RWPE1 (cell line): ENCODE data around the gene FOXP1.

ENCODE experiments used
- CTCF ChIA-PET: fragments of 350-600 bp; sonication (Branson Sonifier 250); formaldehyde crosslinking; extraction: SDS; loops from one replicate; lab custom pipeline; 2021; lab: Yijun Ruan, JAX
- POLR2A ChIA-PET: fragments of 400-600 bp; formaldehyde crosslinking; extraction: SDS; loops from one replicate; lab custom pipeline; 2020; ENCODE audit warnings: antibody characterized with exemption; ENCODE audit not compliant: low non-redundant PET; lab: Yijun Ruan, JAX
- DNase-seq: peaks from one replicate; pipeline ENCODE4 v3.0.0; 2012; ENCODE audit warnings: low spot score
- H3K27ac ChIP-seq: fragments of 450-650 bp; 2 replicates; pipeline ENCODE4 v1.5.1; 2017
- CTCF ChIP-seq: fragments of 450-650 bp; conservative IDR thresholded peaks from 2 replicates; pipeline ENCODE4 v1.5.1; 2017; ENCODE audit warnings: low read depth, mild to moderate bottlenecking

Gene FOXP1

DNA sequence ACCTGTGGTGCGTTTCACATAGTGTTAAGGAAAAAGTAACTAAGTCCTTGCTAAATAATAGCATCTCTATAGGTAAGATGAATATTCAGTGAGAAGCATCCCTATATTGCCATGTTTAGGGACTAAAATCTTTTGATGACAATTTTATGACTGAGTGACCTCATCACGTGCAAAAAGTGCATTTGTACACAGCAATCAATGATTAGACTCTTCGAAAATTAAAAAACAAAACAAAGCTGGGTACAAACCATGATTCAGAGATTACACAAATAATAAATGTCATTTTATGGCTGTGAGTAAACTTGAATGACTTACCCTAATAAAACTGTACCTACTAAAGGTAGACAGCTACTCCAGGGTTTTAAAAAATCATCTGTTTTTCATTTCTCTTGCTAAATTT, 505.3 kb downstream of the FOXP1 start:
- POLR2A ChIA-PET = no interaction called here
- TF ChIP-seq CTCF = no peak
- no peak overlapping the region for H3K27ac ChIP-seq
- no peak for DNase-seq
- CTCF ChIA-PET = interaction anchor here (0.6 kb wide), 1 partner anchor 704 kb away, joined by 3 read pairs; no protein-coding TSS in a partner anchor

GRCh38 chr3:71077070-71077469, 506.5 kb downstream of the FOXP1 start:
- H3K27ac ChIP-seq = no peak overlapping the region
- CTCF ChIA-PET = no interaction called here

GRCh38 chr3:71076361-71077002, 507.0 kb downstream of the FOXP1 start:
- no peak for TF ChIP-seq CTCF
- no peak overlapping the region for H3K27ac ChIP-seq
- ChIA-PET POLR2A (no interaction called here), CTCF (no interaction called here)
- DNase-seq = no peak

More at GRCh38 chr3:71077070-71077469, 506.5 kb downstream of the FOXP1 start:
- no peak for TF ChIP-seq CTCF
- POLR2A ChIA-PET = no interaction called here
- DNase-seq = no peak

DNA sequence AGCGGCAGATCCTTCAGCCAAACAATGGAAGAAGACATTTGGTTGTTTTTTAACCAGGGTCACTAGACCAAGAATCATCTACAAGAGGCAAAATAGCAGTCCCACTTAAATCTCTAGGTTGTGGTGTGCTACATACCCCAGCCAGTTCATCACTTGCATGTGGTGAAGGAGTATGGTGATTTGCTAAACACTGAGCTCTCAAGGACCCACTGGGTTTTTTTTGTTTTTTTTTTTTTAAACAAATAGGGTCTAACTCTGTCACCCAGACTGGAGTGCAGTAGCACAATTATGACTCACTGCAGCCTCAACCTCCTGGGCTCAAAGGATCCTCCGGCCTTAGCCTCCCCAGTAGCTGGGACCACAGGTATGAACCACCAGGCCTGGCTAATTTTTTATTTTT, 508.0 kb downstream of the FOXP1 start:
- POLR2A ChIA-PET = no interaction called here
- CTCF ChIA-PET = no interaction called here
- TF ChIP-seq CTCF = no peak

GRCh38 chr3:71074423-71074822, 509.1 kb downstream of the FOXP1 start:
- no peak overlapping the region for H3K27ac ChIP-seq
- no peak for DNase-seq
- TF ChIP-seq CTCF = no peak
- ChIA-PET POLR2A (no interaction called here), CTCF (no interaction called here)

More for the DNA sequence above, 508.0 kb downstream of the FOXP1 start:
- H3K27ac ChIP-seq = no peak overlapping the region
- DNase-seq = no peak

DNA sequence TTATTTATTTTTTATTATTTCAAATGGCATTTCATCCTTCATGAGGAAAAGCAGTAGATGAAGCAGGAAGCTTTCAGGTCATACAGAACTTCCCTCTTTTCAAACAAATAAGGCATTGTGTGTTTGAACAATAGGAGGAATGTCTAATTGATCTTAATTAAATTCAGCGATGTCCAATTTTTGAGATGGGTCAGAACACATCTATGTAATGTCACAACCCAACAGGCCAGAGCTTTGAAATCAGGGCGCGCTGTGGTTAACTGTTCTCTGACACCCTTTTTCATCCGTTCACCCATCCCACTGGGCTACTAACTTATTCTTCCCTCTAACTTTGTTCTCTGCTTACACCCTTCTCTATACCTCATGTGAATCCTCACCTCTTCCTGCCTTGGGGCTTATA, 510.5 kb downstream of the FOXP1 start:
- no peak for TF ChIP-seq CTCF
- no peak overlapping the region for H3K27ac ChIP-seq
- ChIA-PET CTCF (no interaction called here), POLR2A (no interaction called here)
- no peak for DNase-seq
